NCI-H146 treated with DMSO at 0.1 percent for 48 hours (cell line): ENCODE results near the gene TMEM50A.
"Not testable (repeated sequence)": the region's sequence is repeated elsewhere in the genome, so short reads cannot be mapped to it uniquely, and the experiment has no call there.

Experiments used
- DNase-seq: peaks from one replicate; lab custom pipeline; 2025; ENCODE audit not compliant: unreplicated experiment; lab: John Stamatoyannopoulos, UW

The TMEM50A gene

DNA sequence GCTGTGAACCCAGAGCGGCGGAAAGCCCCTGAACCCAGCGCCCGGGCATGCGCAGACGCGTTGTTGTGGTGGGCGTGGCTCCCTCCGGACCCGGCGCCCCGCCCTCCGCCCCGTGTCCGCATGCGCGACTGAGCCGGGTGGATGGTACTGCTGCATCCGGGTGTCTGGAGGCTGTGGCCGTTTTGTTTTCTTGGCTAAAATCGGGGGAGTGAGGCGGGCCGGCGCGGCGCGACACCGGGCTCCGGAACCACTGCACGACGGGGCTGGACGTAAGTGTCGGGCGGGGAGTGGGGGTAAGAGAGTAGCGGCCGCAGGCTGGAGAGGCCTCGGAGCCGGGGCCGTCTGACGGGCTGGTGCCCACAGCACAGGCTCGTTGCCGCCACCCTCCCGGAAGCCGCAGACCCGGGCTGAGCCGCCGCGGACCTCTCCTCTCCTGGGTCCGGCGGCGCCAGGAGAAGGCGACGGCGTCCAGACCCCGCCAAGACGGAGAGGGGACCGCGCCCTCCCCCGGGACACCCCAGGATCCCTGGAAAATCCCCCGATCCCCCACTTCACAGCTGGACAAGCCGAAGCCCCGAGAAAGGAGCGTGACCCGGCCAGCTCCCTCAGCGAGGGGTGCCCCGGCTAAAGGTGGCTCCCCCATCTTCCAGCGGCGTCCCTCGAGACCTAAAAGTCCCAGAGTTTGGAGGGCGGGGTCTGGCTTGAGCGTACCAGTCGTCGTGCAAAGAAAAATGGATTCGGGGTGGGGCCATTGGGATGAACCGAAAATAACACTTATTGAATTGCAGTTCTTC is at the start of gene TMEM50A:
Gene TMEM50A, plus strand, starts transcription at position 147 of the 794 bp plus-strand sequence. CDS start 2,153 bp downstream, outside the sequence.
- DNase-seq: peak; percentile 22

DNA sequence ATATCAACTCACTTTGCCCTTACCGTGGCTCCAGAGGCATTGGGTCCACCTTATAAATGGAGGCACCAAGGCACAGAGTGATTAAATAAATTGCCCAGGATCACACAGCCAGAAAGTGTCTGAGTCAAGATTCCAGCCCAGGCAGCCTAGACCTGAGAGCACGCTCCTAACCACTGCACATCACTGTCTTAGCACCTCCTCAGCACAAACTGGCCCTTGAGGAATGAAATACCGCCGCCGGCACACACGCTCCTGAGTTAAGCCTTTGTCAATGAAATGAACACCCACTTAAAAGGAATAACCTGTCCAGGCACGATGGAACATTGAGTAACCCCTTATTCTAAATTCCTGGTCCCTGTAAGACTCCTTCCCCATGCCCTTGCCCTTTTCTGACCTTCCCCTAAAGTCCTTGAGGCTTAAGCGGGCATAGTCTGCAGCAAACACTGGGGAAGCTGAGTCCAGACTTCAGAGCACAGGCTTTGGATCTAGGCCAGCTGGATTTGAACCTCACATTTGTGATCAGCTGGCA is 49.5 kb upstream of the TMEM50A start:
- not testable (repeated sequence) for DNase-seq

DNA sequence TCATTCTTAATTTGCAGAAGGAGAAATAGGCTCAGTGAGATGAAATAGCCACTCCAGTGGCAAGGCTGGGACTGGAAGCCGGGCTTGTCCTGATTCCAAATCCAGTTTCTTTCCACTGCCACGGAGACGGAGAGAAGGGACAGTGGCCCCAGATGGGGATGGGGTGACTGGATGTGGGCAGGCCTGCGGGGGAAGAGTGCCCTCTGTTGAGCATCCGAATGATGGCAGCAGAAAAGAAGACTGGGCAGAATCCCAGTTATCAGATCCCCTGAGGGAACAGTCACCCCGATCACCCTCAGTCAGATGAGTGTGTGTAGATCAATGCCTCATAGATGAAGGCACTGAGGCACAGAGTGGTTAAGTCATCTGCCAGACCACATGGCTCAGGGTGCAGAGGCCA is 48.1 kb upstream of the TMEM50A start:
- DNase-seq: not testable (repeated sequence)

DNA sequence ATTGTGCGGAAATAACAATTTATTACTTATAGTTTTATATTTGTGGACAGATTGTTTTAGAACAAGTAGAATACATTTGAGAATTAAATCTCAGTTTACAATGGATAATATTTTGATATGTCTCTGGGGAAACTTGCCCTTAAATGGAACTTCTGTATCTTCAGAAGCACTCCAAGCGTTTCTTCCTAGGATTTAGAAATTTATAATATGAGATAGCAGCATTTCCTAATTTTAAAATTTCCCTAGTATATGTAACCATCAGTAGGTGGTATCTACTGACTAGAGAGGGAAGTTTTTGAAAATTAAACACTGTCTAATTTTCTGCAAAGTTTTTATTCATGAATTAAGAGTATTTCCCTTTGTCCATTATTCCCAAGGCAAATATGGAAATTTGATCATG is 44.7 kb upstream of the TMEM50A start:
- not testable (repeated sequence) for DNase-seq

- not testable (repeated sequence) for DNase-seq
Observed at GRCh38 chr1:25294889-25295826, 43.0 kb upstream of the TMEM50A start.

GRCh38 chr1:25296501-25296900 is 41.6 kb upstream of the TMEM50A start:
- DNase-seq: not testable (repeated sequence)

DNA sequence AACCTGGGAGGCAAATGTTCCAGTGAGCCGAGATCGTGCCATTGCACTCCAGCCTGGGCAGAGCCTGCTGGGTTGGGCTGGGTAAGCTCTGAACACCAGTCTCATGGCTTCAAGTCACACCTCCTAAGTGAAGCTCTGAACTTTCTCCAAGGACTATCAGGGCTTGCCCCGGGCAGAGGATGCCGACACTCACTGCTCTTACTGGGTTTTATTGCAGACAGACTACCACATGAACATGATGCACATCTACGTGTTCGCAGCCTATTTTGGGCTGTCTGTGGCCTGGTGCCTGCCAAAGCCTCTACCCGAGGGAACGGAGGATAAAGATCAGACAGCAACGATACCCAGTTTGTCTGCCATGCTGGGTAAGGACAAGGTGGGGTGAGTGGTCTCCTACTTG is 37.4 kb upstream of the TMEM50A start:
- DNase-seq: not testable (repeated sequence)

- DNase-seq: not testable (repeated sequence)
Observed at GRCh38 chr1:25302330-25302729, 35.8 kb upstream of the TMEM50A start.

DNA sequence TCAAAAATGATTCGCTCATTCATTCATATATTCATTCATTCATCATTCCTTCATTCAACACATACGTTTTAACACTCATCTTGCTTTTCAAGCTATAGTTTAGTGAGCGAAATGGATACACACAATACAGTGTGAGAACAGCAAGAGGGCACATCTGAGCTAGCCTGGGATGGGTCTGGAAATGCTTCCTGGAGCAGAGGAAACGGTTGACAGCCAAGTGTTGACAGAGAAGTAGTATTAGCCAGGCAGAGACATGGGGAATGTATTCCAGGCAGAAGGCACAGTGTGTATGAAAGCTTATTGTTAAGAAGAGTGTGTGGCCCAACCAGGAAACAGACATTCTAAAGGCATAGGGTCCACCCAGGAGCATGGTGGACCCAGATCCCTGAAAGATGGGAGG is 33.2 kb upstream of the TMEM50A start:
- not testable (repeated sequence) for DNase-seq

- DNase-seq: not testable (repeated sequence)
Observed at GRCh38 chr1:25308168-25308567, 30.0 kb upstream of the TMEM50A start.

DNA sequence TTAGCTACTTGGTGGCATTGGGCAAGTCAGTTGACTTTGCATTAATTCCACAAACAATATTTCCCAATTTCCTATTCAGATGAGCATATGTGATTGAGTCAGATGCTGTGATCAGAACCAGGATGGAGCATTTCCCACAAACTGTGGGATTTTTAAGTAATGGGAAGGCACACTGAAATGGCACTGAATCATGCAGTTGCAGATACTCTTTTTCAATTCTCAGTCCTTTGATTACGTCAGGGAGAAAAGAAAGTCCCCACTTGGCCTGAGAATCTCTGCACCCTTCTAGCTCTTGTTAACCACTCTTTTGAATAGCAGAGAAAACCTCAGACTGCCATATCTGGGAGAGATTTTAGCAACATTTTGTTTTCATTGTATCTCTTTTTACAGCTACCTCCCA is 29.0 kb upstream of the TMEM50A start:
- DNase-seq: not testable (repeated sequence)

DNA sequence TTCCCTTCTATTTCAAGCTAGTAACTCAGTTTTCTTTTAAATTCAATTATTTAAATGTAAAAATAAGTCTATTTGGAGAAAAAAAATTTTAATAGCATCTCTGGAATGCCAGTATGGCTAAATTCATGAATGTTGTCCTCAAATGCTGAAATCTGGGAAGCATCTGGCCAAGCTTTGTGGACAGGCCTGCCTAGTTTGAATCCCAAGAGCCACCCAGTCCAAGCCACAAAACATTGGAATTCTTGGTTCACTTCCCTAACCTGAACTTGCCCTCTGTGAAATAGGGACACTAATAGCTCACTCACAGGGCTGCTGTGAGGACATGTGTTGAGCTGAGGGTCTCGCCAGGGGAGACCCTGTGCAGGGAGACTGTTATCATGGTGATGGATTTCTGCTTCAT is 28.6 kb upstream of the TMEM50A start:
- not testable (repeated sequence) for DNase-seq

DNA sequence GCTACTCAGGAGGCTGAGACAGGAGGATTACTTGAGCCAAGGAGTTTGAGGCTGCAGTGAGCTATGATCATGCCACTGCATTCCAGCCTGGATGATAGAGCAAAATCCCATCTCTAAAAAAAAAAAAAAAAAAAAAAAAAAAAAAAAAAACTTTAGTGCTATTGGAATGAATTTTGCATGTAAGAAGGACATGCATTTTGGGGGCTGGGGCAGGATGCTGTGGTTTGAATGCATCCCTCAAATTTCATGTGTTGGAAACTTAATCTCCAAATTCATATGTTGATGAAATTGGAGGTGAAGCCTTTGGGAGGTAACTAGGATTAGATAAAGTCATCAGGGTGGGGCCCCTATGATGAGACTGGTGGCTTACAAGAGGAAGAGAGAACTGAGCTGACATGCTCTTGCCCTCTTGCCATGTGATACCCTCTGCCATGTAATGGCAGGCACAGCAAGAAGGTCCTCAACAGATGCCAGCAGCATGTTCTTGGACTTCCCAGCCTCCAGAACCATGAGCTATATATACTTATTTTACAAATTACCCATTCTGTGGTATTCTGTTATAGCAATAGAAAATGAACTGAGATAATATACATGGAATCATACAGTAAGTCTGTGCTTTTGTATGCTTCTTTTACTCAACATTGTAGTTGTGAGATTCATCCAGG is 25.2 kb upstream of the TMEM50A start:
- not testable (repeated sequence) for DNase-seq

GRCh38 chr1:25320314-25320938 is 17.7 kb upstream of the TMEM50A start:
- not testable (repeated sequence) for DNase-seq

- DNase-seq: not testable (repeated sequence)
Observed at GRCh38 chr1:25322127-25322526, 16.0 kb upstream of the TMEM50A start.

- DNase-seq: not testable (repeated sequence)
Observed at GRCh38 chr1:25324407-25324806, 13.7 kb upstream of the TMEM50A start.

- DNase-seq: not testable (repeated sequence)
Observed at GRCh38 chr1:25327864-25328790, 10.0 kb upstream of the TMEM50A start.

DNA sequence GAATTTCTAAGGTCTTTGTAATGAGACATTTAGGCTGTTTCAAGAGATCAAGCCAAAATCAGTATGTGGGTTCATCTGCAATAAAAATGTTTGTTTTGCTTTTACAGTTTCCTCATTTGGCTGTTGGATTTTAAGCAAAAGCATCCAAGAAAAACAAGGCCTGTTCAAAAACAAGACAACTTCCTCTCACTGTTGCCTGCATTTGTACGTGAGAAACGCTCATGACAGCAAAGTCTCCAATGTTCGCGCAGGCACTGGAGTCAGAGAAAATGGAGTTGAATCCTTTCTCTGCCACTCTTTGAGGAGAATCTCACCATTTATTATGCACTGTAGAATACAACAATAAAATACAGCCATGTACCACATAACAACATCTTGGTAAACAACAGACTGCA is 9.3 kb upstream of the TMEM50A start:
- DNase-seq: not testable (repeated sequence)

DNA sequence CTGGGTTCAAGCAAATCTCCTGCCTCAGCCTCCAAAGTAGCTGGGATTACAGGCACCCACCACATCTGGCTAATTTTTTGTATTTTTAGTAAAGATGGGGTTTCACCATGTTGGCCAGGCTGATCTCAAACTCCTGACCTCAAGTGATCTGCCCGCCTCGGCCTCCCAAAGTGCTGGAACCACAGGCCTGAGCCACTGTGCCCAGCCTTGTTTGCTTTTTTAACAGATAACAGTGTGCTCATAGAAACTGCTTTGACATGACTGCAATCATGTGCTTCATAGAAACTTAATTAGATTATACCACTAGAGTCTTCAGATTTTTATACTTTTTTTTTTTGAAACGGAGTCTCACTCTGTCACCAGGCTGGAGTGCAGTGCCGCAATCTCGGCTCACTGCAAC is 8.8 kb upstream of the TMEM50A start:
- not testable (repeated sequence) for DNase-seq
